Caki2 (cell line): ENCODE data around the gene VKORC1. TPM values are rescaled to one million over a fixed set of nuclear protein-coding genes. Genes with fewer than 3 reads are reported as not detected.

Source experiments
- DNase-seq: peaks from one replicate; pipeline ENCODE4 v3.0.0-alpha.2; 2015; ENCODE audit warnings: low read depth
- in situ Hi-C: cut with HindIII; loops from 2 replicates; pipeline ENCODE4 v1.10.0; 2016; ENCODE audit warnings: low sequenced_read_pairs, low pct_unique_long_range_greater_than_20kb, mixed read lengths
- total RNA-seq: library from RNA; depleted of rRNA; stranded (reverse); fragments of >200 nt; shearing (Covaris generic); gene quantifications from 2 replicates; pipeline ENCODE4 v1.2.3, GENCODE V29; 2014; ENCODE audit warnings: low replicate concordance

The VKORC1 gene
- total RNA-seq, 1 experiment from 2014 or later, result 187 TPM

GRCh38 chr16:31131841-31132271 lies 37.3 kb upstream of the VKORC1 start:
- peak; percentile 47 for DNase-seq
- in situ Hi-C loops, result no loop called here

GRCh38 chr16:31131416-31131815 lies 36.8 kb upstream of the VKORC1 start:
- no peak for DNase-seq
- in situ Hi-C loops, result no loop called here

- in situ Hi-C loops, result no loop called here
- no peak for DNase-seq
These were observed 36.3 kb upstream of the VKORC1 start for GRCh38 chr16:31130899-31131298.

- in situ Hi-C loops, result no loop called here
- no peak for DNase-seq
These were observed 35.8 kb upstream of the VKORC1 start for GRCh38 chr16:31130336-31130891.

GRCh38 chr16:31129568-31130335 lies 35.2 kb upstream of the VKORC1 start:
- in situ Hi-C loops, result no loop called here
- no peak for DNase-seq

GRCh38 chr16:31128711-31129567 lies 34.3 kb upstream of the VKORC1 start:
- in situ Hi-C loops, result no loop called here
- no peak for DNase-seq

- in situ Hi-C loops, result no loop called here
- no peak for DNase-seq
These were observed 32.6 kb upstream of the VKORC1 start for GRCh38 chr16:31127182-31127581.

- in situ Hi-C loops, result no loop called here
These were observed 31.2 kb upstream of the VKORC1 start for GRCh38 chr16:31125844-31126243.

GRCh38 chr16:31120129-31120528 lies 25.5 kb upstream of the VKORC1 start:
- no peak for DNase-seq
- in situ Hi-C loops, result no loop called here

More at GRCh38 chr16:31125844-31126243, 31.2 kb upstream of the VKORC1 start:
- no peak for DNase-seq

GRCh38 chr16:31118223-31119155 lies 23.9 kb upstream of the VKORC1 start:
- no peak for DNase-seq

GRCh38 chr16:31117384-31118222 lies 23.0 kb upstream of the VKORC1 start, which contains the start of gene KAT8:
TSS of gene KAT8 (plus strand) at chr16:31117664. CDS start at chr16:31117682, 18 bp downstream.
- in situ Hi-C loops, result no loop called here
- peak; percentile 99 for DNase-seq

More at GRCh38 chr16:31118223-31119155, 23.9 kb upstream of the VKORC1 start:
- in situ Hi-C loops, result no loop called here

GRCh38 chr16:31114468-31114867 lies 19.9 kb upstream of the VKORC1 start:
- in situ Hi-C loops, result no loop called here
- no peak for DNase-seq

GRCh38 chr16:31113121-31114120 lies 18.8 kb upstream of the VKORC1 start:
- in situ Hi-C loops, result no loop called here
- DNase-seq, result peak; percentile 90

GRCh38 chr16:31112711-31113110 lies 18.1 kb upstream of the VKORC1 start:
- in situ Hi-C loops, result no loop called here
- DNase-seq, result no peak

GRCh38 chr16:31111881-31112466 lies 17.4 kb upstream of the VKORC1 start:
- in situ Hi-C loops, result no loop called here
- DNase-seq, result no peak
